Measurements from ENCODE around the gene RPS6KA3. TPM values are rescaled to one million over a fixed set of nuclear protein-coding genes. Genes with fewer than 3 reads are reported as not detected.
"Not testable (repeated sequence)": the region's sequence is repeated elsewhere in the genome, so short reads cannot be mapped to it uniquely, and the experiment has no call there.

RPS6KA3 gene
- total RNA-seq, 2 donors from 2014 or later: 108 to 112 TPM

- Mint-ChIP-seq H3K27me3 (no peaks in the 10 kb centered on the region), H3K4me3 (no peak overlapping the region), H3K36me3 (ENCODE audit: low read depth) (peaks cover 3% of the 10 kb centered on the region), H3K4me1 (peaks cover 26% of the 10 kb centered on the region), H3K27ac (peak overlapping the region; percentile 91)
- ATAC-seq (peak; percentile 92), DNase-seq (peak; percentile 56 to 71 (median 64))
- no peaks in the 10 kb centered on the region for H3K9me3 ChIP-seq (ENCODE audit: control insufficient read depth, low read length, poor library complexity, severe bottlenecking)
These were observed 14.1 kb downstream of the RPS6KA3 start for GRCh38 chrX:20252381-20253231.

DNA sequence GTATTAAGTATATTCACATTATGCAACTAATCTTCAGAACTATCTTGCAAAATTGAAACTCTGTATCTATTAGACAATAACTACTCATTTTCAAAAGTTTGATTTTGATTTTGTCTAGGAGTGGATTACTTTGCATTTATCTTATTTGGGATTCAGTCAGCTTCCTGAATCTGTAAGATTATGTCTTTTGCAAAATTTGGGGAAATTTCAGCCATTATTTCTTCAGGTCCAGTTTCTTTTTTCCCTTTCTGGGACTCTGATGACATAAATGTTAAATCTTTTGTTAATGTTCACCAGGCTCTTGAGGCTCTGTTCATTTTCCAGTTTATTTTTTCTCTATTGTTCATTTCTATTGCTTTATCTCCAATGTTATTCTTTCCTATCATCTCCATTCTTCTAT, 15.0 kb downstream of the RPS6KA3 start:
- H3K27me3 Mint-ChIP-seq: no peaks in the 10 kb centered on the region
- ATAC-seq (no peak), DNase-seq (no peak)
- peaks cover 3% of the 10 kb centered on the region for H3K36me3 Mint-ChIP-seq (ENCODE audit: low read depth)
- no peaks in the 10 kb centered on the region for H3K9me3 ChIP-seq (ENCODE audit: control insufficient read depth, low read length, poor library complexity, severe bottlenecking)
- H3K4me3 Mint-ChIP-seq: no peak overlapping the region
- peak overlapping the region; percentile 91 for H3K27ac Mint-ChIP-seq
- H3K4me1 Mint-ChIP-seq: peaks cover 26% of the 10 kb centered on the region

DNA sequence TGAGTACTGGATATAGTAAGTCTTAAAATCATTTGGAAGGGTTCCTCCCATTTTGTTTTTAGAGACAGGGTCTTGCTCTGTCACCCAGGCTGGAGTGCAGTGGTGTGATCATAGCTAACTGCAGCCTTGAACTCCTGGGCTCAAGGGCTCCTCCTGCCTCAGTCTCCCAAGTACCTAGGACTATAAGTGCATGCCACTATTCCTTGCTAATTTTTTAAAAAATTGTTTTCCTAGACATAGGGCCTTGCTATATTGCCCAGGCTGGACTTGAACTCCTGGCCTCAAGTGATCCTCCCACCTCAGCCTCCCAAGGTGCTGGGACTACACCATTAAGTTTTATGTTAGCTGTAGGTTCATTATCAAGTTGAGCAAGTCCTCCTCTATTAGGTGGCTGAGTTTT, 16.6 kb downstream of the RPS6KA3 start:
- H3K4me3 Mint-ChIP-seq; DNase-seq; ATAC-seq; H3K9me3 ChIP-seq (ENCODE audit: control insufficient read depth, low read length, poor library complexity, severe bottlenecking); H3K36me3 Mint-ChIP-seq (ENCODE audit: low read depth); H3K27me3 Mint-ChIP-seq: not testable (repeated sequence)
- Mint-ChIP-seq H3K27ac (peak overlapping the region; percentile 68), H3K4me1 (peaks cover 27% of the 10 kb centered on the region)

DNA sequence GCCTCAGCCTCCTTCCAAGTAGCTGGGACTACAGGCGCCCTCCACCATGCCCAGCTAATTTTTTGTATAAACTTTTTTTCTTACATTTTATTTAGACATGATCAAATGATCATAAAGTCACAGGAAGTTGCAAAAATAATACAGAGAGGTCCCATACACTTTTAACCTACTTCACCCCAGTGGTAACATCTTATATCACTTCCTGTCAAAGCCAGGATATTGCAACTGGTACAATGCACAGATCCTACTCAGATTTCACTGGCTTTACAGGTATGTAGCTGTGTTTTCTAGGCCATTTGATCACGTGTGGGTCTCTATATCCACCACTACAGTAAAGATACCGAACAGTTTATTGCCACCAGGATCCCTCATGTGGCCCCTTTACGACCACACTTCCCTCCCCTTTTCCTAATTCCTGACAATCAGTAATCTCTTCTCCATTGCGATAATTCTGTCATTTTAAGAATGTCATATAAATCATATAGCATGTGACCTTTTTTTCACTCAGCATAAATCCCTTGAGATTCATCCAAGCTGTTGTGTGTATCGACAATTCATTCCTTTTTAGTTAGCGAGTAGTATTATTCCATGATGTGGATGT, 18.0 kb downstream of the RPS6KA3 start:
- Mint-ChIP-seq H3K36me3 (ENCODE audit: low read depth) (peaks cover 3% of the 10 kb centered on the region), H3K27me3 (no peaks in the 10 kb centered on the region), H3K4me1 (peaks cover 24% of the 10 kb centered on the region), H3K4me3 (no peak overlapping the region), H3K27ac (peak overlapping the region; percentile 68)
- H3K9me3 ChIP-seq (ENCODE audit: control insufficient read depth, low read length, poor library complexity, severe bottlenecking): no peaks in the 10 kb centered on the region
- ATAC-seq (no peak), DNase-seq (no peak)

- Mint-ChIP-seq H3K4me1 (peaks cover 11% of the 10 kb centered on the region), H3K27me3 (no peaks in the 10 kb centered on the region), H3K27ac (peak overlapping the region; percentile 57), H3K36me3 (ENCODE audit: low read depth) (no peaks in the 10 kb centered on the region), H3K4me3 (no peak overlapping the region)
- ATAC-seq: no peak
- no peak for DNase-seq
- no peaks in the 10 kb centered on the region for H3K9me3 ChIP-seq (ENCODE audit: control insufficient read depth, low read length, poor library complexity, severe bottlenecking)
These were observed 21.8 kb downstream of the RPS6KA3 start for GRCh38 chrX:20244931-20245330.

GRCh38 chrX:20240201-20240600, 26.5 kb downstream of the RPS6KA3 start:
- H3K4me1 Mint-ChIP-seq: peaks cover 12% of the 10 kb centered on the region

DNA sequence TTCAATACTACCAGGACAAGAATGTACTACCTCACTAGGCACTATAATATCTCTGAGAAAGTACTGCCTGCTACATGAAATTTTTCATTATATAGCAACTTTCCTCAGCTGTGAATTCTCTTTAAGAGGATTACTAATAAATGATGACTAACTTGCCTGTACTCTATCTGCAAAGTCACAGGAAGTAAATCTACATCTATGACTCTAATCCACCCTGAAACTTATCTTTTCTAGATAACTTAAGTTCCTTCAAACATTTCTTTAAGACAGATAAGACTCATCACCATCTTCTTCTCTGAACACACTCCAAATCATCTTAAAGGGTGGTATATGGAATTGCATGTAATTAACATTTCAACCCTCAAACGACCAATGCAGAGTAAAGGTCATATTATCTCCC, 28.8 kb downstream of the RPS6KA3 start:
- H3K4me3 Mint-ChIP-seq: no peak overlapping the region
- DNase-seq (no peak), ATAC-seq (no peak)
- peaks cover 12% of the 10 kb centered on the region for H3K4me1 Mint-ChIP-seq
- no peak overlapping the region for H3K27ac Mint-ChIP-seq
- H3K36me3 Mint-ChIP-seq (ENCODE audit: low read depth): peaks cover 2% of the 10 kb centered on the region
- no peaks in the 10 kb centered on the region for H3K27me3 Mint-ChIP-seq
- no peaks in the 10 kb centered on the region for H3K9me3 ChIP-seq (ENCODE audit: control insufficient read depth, low read length, poor library complexity, severe bottlenecking)

More at GRCh38 chrX:20240201-20240600, 26.5 kb downstream of the RPS6KA3 start:
- no peak overlapping the region for H3K4me3 Mint-ChIP-seq
- ATAC-seq (no peak), DNase-seq (no peak)
- no peak overlapping the region for H3K27ac Mint-ChIP-seq
- H3K36me3 Mint-ChIP-seq (ENCODE audit: low read depth): peaks cover 2% of the 10 kb centered on the region
- no peaks in the 10 kb centered on the region for H3K9me3 ChIP-seq (ENCODE audit: control insufficient read depth, low read length, poor library complexity, severe bottlenecking)
- no peaks in the 10 kb centered on the region for H3K27me3 Mint-ChIP-seq

GRCh38 chrX:20235755-20236154, 31.0 kb downstream of the RPS6KA3 start:
- H3K4me1 Mint-ChIP-seq: peaks cover 13% of the 10 kb centered on the region
- no peaks in the 10 kb centered on the region for H3K9me3 ChIP-seq (ENCODE audit: control insufficient read depth, low read length, poor library complexity, severe bottlenecking)
- H3K4me3 Mint-ChIP-seq: no peak overlapping the region
- peaks cover 2% of the 10 kb centered on the region for H3K36me3 Mint-ChIP-seq (ENCODE audit: low read depth)
- H3K27me3 Mint-ChIP-seq: no peaks in the 10 kb centered on the region
- no peak for DNase-seq
- no peak overlapping the region for H3K27ac Mint-ChIP-seq
- no peak for ATAC-seq

DNA sequence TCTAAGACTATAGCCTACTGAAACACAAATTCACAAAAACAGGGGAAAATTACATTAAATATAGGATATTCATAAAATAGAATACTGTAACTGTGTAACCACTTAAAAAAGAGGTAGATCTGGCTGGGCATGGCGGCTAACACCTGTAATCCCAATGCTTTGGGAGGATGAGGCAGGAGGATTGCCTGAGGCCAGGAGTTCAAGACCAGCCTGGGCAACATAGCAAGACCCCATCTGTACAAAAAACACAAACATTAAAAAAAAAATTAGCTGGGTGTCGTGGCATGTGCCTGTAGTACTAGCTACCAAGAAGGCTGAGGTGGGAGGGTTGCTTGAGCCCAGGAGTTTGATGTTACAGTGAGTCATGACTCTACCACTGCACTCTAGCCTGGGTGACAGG, 33.4 kb downstream of the RPS6KA3 start:
- Mint-ChIP-seq H3K27ac (no peak overlapping the region), H3K27me3 (no peaks in the 10 kb centered on the region), H3K4me1 (peaks cover 22% of the 10 kb centered on the region), H3K36me3 (ENCODE audit: low read depth) (peaks cover 8% of the 10 kb centered on the region), H3K4me3 (no peak overlapping the region)
- H3K9me3 ChIP-seq (ENCODE audit: control insufficient read depth, low read length, poor library complexity, severe bottlenecking): no peaks in the 10 kb centered on the region
- DNase-seq: no peak
- ATAC-seq: no peak

- H3K4me3 Mint-ChIP-seq: no peak overlapping the region
- H3K36me3 Mint-ChIP-seq (ENCODE audit: low read depth): peaks cover 8% of the 10 kb centered on the region
- H3K27me3 Mint-ChIP-seq: no peaks in the 10 kb centered on the region
- no peak for DNase-seq
- no peaks in the 10 kb centered on the region for H3K9me3 ChIP-seq (ENCODE audit: control insufficient read depth, low read length, poor library complexity, severe bottlenecking)
- H3K4me1 Mint-ChIP-seq: peaks cover 26% of the 10 kb centered on the region
- H3K27ac Mint-ChIP-seq: no peak overlapping the region
- no peak for ATAC-seq
These were observed 35.1 kb downstream of the RPS6KA3 start for GRCh38 chrX:20231598-20231997.

GRCh38 chrX:20230406-20230805, 36.3 kb downstream of the RPS6KA3 start:
- no peaks in the 10 kb centered on the region for H3K9me3 ChIP-seq (ENCODE audit: control insufficient read depth, low read length, poor library complexity, severe bottlenecking)
- DNase-seq (no peak), ATAC-seq (no peak)
- Mint-ChIP-seq H3K27ac (peak overlapping the region; percentile 74), H3K4me3 (peak overlapping the region; percentile 34), H3K27me3 (no peaks in the 10 kb centered on the region), H3K36me3 (ENCODE audit: low read depth) (peaks cover 7% of the 10 kb centered on the region), H3K4me1 (peaks cover 28% of the 10 kb centered on the region)

DNA sequence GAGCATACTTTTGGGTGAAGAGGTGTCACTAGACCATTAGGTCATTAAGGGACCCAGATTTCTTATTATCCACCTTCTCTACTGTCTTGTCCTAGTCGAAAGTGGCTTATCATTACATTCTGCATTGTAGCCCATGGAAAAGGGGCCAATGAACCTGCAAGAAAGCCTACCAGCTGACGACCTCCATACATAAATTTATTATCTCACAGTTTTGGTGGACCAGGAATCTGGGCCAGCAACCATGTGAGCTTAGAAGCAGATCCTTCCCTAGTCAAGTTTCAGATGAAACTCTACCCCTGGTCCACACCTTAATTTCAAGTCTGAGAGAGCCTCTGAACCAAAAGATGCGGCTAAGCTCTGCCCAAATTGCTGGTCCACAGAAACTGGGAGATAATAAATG, 37.6 kb downstream of the RPS6KA3 start:
- no peaks in the 10 kb centered on the region for H3K9me3 ChIP-seq (ENCODE audit: control insufficient read depth, low read length, poor library complexity, severe bottlenecking)
- Mint-ChIP-seq H3K36me3 (ENCODE audit: low read depth) (peaks cover 9% of the 10 kb centered on the region), H3K4me3 (no peak overlapping the region), H3K4me1 (peaks cover 34% of the 10 kb centered on the region), H3K27ac (peak overlapping the region; percentile 79), H3K27me3 (no peaks in the 10 kb centered on the region)
- DNase-seq: no peak
- ATAC-seq: no peak

GRCh38 chrX:20228245-20228644, 38.5 kb downstream of the RPS6KA3 start:
- no peak for DNase-seq
- Mint-ChIP-seq H3K36me3 (ENCODE audit: low read depth) (peaks cover 9% of the 10 kb centered on the region), H3K27ac (peak overlapping the region; percentile 79), H3K27me3 (no peaks in the 10 kb centered on the region), H3K4me3 (no peak overlapping the region), H3K4me1 (peaks cover 34% of the 10 kb centered on the region)
- no peak for ATAC-seq
- no peaks in the 10 kb centered on the region for H3K9me3 ChIP-seq (ENCODE audit: control insufficient read depth, low read length, poor library complexity, severe bottlenecking)

All from T-helper 17 cell (primary cell).